Trophoblast cell (in vitro differentiated cells and primary cell): ENCODE measurements around the gene KIRREL2.
"Not testable (repeated sequence)": the region's sequence is repeated elsewhere in the genome, so short reads cannot be mapped to it uniquely, and the experiment has no call there.

Experiments
- DNase-seq, 2 donors: peaks; one replicate each; pipeline ENCODE4 v3.0.0-alpha.2; 2016
- H2AFZ ChIP-seq: 2 replicates; pipeline ENCODE4 v1.6.1; 2013; ENCODE audit warnings: low read length, moderate library complexity, mild to moderate bottlenecking; ENCODE audit not compliant: insufficient read depth, poor library complexity
- H2AK5ac ChIP-seq: 2 replicates; pipeline ENCODE4 v1.6.1; 2013; ENCODE audit warnings: mild to moderate bottlenecking, low read length
- H2BK120ac ChIP-seq: 2 replicates; pipeline ENCODE4 v1.6.1; 2013; ENCODE audit warnings: low read length, mild to moderate bottlenecking, moderate library complexity; ENCODE audit not compliant: insufficient read depth, poor library complexity
- H2BK12ac ChIP-seq: 2 replicates; pipeline ENCODE4 v1.6.1; 2013; ENCODE audit warnings: mild to moderate bottlenecking, low read length, moderate library complexity
- H2BK5ac ChIP-seq: 2 replicates; pipeline ENCODE4 v1.6.1; 2013; ENCODE audit warnings: low read length, low read depth, moderate library complexity, mild to moderate bottlenecking; ENCODE audit not compliant: poor library complexity
- H3K14ac ChIP-seq: 2 replicates; pipeline ENCODE4 v1.6.1; 2013; ENCODE audit warnings: mild to moderate bottlenecking, low read length
- H3K18ac ChIP-seq: 2 replicates; pipeline ENCODE4 v1.6.1; 2013; ENCODE audit warnings: mild to moderate bottlenecking, low read length
- H3K23ac ChIP-seq: 2 replicates; pipeline ENCODE4 v1.6.1; 2013; ENCODE audit warnings: low read length
- H3K27ac ChIP-seq: 2 replicates; pipeline ENCODE4 v1.5.1; 2013; ENCODE audit warnings: low read depth, mild to moderate bottlenecking, inconsistent platforms, low read length, moderate library complexity
- H3K27me3 ChIP-seq: 2 replicates; pipeline ENCODE4 v1.6.1; 2013; ENCODE audit warnings: inconsistent platforms, mild to moderate bottlenecking, low read length, moderate library complexity; ENCODE audit not compliant: insufficient read depth
- H3K36me3 ChIP-seq, 2 experiments: 1 replicate in 1 of 2; 2 replicates in 1 of 2; pipeline ENCODE4 v1.6.1; 2013; ENCODE audit warnings: low read length in 2 of 2, mild to moderate bottlenecking in 2 of 2, moderate library complexity in 1 of 2; ENCODE audit not compliant: insufficient read depth in 2 of 2, control insufficient read depth in 1 of 2
- H3K4ac ChIP-seq: 2 replicates; pipeline ENCODE4 v1.6.1; 2013; ENCODE audit warnings: low read depth, mild to moderate bottlenecking, low read length, moderate library complexity
- H3K4me1 ChIP-seq, 2 experiments: 1 replicate in 1 of 2; 2 replicates in 1 of 2; pipeline ENCODE4 v1.6.1; 2013; ENCODE audit warnings: low read length in 2 of 2, mild to moderate bottlenecking in 2 of 2, moderate library complexity in 1 of 2; ENCODE audit not compliant: insufficient read depth in 2 of 2, control insufficient read depth in 1 of 2
- H3K4me2 ChIP-seq: 2 replicates; pipeline ENCODE4 v1.6.1; 2013; ENCODE audit warnings: inconsistent platforms, mild to moderate bottlenecking, low read length, moderate library complexity
- H3K4me3 ChIP-seq: 2 replicates; pipeline ENCODE4 v1.5.1; 2013; ENCODE audit warnings: mild to moderate bottlenecking, low read depth, low read length, inconsistent platforms
- H3K79me1 ChIP-seq: one replicate; pipeline ENCODE4 v1.6.1; 2013; ENCODE audit warnings: low read length
- H3K79me2 ChIP-seq: 2 replicates; pipeline ENCODE4 v1.6.1; 2013; ENCODE audit warnings: low read length, mild to moderate bottlenecking; ENCODE audit not compliant: control insufficient read depth, insufficient read depth, poor library complexity
- H3K9ac ChIP-seq: 2 replicates; pipeline ENCODE4 v1.6.1; 2013; ENCODE audit warnings: mild to moderate bottlenecking, low read length
- H3K9me3 ChIP-seq: 2 replicates; pipeline ENCODE4 v1.6.1; 2013; ENCODE audit warnings: low read depth, mild to moderate bottlenecking, control low read depth, inconsistent platforms, low read length; ENCODE audit not compliant: insufficient read depth
- H4K12ac ChIP-seq: 2 replicates; pipeline ENCODE4 v1.6.1; 2013; ENCODE audit warnings: low read depth, mild to moderate bottlenecking, low read length, moderate library complexity
- H4K8ac ChIP-seq: 2 replicates; pipeline ENCODE4 v1.6.1; 2013; ENCODE audit warnings: low read depth, mild to moderate bottlenecking, low read length, moderate library complexity
- H4K91ac ChIP-seq: one replicate; pipeline ENCODE4 v1.6.1; 2013; ENCODE audit warnings: low read depth, mild to moderate bottlenecking, low read length, moderate library complexity
- WGBS: extraction: QIAGEN DNeasy Blood & Tissue Kit; methylation state at CpG from one replicate; pipeline ENCODE4 v1.1.7; 2013; ENCODE audit warnings: missing lambda C conversion rate; ENCODE audit not compliant: insufficient read length, insufficient coverage; ENCODE audit errors: extremely low coverage; 5-methylcytosine and 5-hydroxymethylcytosine counted together

Gene KIRREL2

DNA sequence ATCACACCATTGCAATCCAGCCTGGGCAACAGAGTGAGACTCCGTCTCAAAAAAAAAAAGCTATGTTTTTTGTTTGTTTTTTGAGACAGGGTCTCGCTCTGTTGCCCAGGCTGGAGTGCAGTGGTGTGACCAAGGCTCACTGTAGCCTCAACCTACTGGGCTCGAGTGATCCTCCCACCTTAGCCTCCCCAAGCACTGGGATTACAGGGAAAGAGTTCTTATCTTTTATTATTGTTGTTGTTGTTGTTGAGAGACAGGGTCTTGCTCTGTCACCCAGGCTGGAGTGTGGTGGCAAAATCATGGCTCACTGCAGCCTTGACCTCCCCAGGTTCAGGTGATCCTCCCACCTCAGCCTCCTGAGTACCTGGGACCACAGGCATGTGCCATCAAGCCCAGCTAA, 35.1 kb downstream of the KIRREL2 start:
- no CpG with 5 or more reads among the region's 3 CpGs for WGBS
- H2BK12ac ChIP-seq, H2BK120ac ChIP-seq, H3K4ac ChIP-seq, H3K4me3 ChIP-seq, H3K4me2 ChIP-seq, H3K9ac ChIP-seq, H2AK5ac ChIP-seq, H3K79me1 ChIP-seq, H4K8ac ChIP-seq, H2BK5ac ChIP-seq, H3K14ac ChIP-seq, H3K27me3 ChIP-seq, H4K12ac ChIP-seq, DNase-seq, H2AFZ ChIP-seq, H3K4me1 ChIP-seq, H3K23ac ChIP-seq, H3K18ac ChIP-seq, H3K9me3 ChIP-seq, H3K79me2 ChIP-seq, H4K91ac ChIP-seq, H3K27ac ChIP-seq: not testable (repeated sequence)
- peaks cover 55 to 61% of the 10 kb centered on the region in 2 experiments for H3K36me3 ChIP-seq

DNA sequence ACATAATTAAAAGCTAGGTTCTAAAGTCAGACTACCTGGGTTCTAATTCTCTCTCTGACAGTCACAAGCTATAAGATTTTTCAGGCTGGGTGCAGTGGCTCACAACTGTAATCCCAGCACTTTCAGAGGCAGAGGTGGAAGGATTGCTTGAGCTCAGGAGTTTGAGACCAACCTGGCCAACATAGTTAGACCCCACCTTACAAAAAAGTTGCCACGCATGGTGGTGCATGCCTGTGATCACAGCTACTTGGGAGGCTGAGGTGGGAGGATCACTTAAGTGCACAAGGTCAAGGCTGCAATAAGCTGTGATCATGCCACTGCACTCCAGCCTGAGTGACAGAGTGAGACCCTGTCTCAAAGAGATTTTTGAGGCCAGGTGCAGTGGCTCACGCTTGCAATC, 37.6 kb downstream of the KIRREL2 start:
- peaks cover 3% of the 10 kb centered on the region for H3K79me2 ChIP-seq
- DNase-seq = no peak

DNA sequence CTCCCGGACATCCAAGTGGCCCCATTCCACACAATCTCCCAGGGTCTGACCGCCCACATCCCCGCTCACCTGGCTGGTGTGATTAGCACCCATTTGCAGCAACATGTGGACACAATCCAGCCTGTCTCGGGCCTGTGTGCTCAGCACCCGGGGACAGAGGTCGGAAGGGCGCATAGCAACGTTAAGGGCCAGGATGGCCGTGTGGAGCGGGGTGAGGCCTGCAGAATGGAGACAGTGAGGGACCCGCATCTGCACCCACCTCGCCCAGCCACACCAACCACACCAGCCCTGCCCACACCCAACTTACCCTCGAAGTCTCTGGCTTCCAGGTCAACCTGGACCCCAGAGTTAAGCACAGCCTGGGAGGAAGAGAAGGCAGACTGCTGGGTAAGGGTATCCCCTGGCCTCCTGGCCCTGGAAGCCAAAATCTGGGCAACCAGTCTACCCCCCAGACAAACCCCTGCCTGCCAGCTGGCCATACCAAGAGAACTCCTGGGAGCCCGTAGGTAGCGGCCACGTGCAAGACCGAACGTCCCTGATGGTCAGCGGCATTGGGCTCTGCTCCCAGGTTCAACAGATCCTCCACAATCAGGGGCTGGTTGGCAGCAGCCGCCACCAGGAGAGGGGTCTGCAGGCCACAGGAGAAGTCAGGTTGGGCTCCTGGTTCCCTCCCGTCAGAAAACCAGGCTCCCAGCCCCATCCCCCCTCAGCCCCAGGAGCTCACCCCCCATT, 39.4 kb downstream of the KIRREL2 start:
- H3K18ac ChIP-seq = no peak overlapping the region
- H3K79me1 ChIP-seq = peaks cover 13% of the 10 kb centered on the region
- H3K36me3 ChIP-seq = peaks cover 30 to 46% of the 10 kb centered on the region in 2 experiments
- no peak overlapping the region for H3K4ac ChIP-seq
- no peak overlapping the region for H4K8ac ChIP-seq
- no peak overlapping the region for H3K14ac ChIP-seq
- no peaks in the 10 kb centered on the region for H3K27me3 ChIP-seq
- H3K4me2 ChIP-seq = no peak overlapping the region
- peaks cover 3 to 9% of the 10 kb centered on the region in 2 experiments for H3K4me1 ChIP-seq
- no peak overlapping the region for H2BK120ac ChIP-seq
- no CpG with 5 or more reads among the region's 21 CpGs for WGBS
- no peak overlapping the region for H2BK12ac ChIP-seq
- peaks cover 8% of the 10 kb centered on the region for H3K79me2 ChIP-seq
- no peak overlapping the region for H4K91ac ChIP-seq
- no peaks in the 10 kb centered on the region for H3K9me3 ChIP-seq
- no peak overlapping the region for H2BK5ac ChIP-seq
- H3K4me3 ChIP-seq = peak overlapping the region; percentile 10
- H3K27ac ChIP-seq = no peak overlapping the region
- no peak overlapping the region for H4K12ac ChIP-seq
- no peak for DNase-seq
- no peak overlapping the region for H3K9ac ChIP-seq
- no peak overlapping the region for H2AK5ac ChIP-seq
- H3K23ac ChIP-seq = no peak overlapping the region
- no peak overlapping the region for H2AFZ ChIP-seq

More for the DNA sequence above, 37.6 kb downstream of the KIRREL2 start:
- H3K27ac ChIP-seq = no peak overlapping the region
- peaks cover 43 to 58% of the 10 kb centered on the region in 2 experiments for H3K36me3 ChIP-seq
- H3K4me2 ChIP-seq = no peak overlapping the region
- H3K27me3 ChIP-seq = no peaks in the 10 kb centered on the region
- H4K8ac ChIP-seq = no peak overlapping the region
- no peak overlapping the region for H2BK5ac ChIP-seq
- no peak overlapping the region for H2BK120ac ChIP-seq
- peaks cover 3% of the 10 kb centered on the region for H3K79me1 ChIP-seq
- no peak overlapping the region for H3K9ac ChIP-seq
- H2AFZ ChIP-seq = no peak overlapping the region
- H3K4ac ChIP-seq = no peak overlapping the region
- no peak overlapping the region for H3K14ac ChIP-seq
- H3K18ac ChIP-seq = no peak overlapping the region
- peaks cover 0 to 5% of the 10 kb centered on the region in 2 experiments for H3K4me1 ChIP-seq
- no peak overlapping the region for H4K91ac ChIP-seq
- H3K9me3 ChIP-seq = no peaks in the 10 kb centered on the region
- H4K12ac ChIP-seq = no peak overlapping the region
- no peak overlapping the region for H2AK5ac ChIP-seq
- H3K23ac ChIP-seq = no peak overlapping the region
- H3K4me3 ChIP-seq = no peak overlapping the region
- H2BK12ac ChIP-seq = no peak overlapping the region
- no CpG with 5 or more reads among the region's 2 CpGs for WGBS

DNA sequence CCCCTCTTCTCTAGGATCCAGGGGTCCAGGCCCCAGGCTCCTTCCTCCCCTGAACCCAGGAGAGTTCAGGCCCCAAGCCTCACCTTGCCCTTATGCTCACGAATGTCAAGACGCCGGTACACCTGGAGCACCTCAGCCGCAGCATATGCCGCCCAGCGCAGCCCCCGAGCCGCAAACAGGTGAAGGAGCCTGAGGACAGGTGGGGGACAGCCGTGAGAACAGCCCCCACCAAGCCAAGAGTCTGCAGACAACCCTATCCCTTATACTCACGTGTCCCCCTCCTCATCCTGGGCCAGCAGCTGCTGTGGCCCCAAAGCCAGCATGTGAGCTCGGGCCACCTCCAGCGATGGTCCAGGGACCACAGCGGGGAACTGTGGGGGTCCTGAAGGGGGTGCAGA, 39.9 kb downstream of the KIRREL2 start:
- H2BK12ac ChIP-seq = no peak overlapping the region
- H3K36me3 ChIP-seq = peaks cover 30 to 43% of the 10 kb centered on the region in 2 experiments
- no peak overlapping the region for H3K9ac ChIP-seq
- no peaks in the 10 kb centered on the region for H3K9me3 ChIP-seq
- no peak overlapping the region for H3K18ac ChIP-seq
- no peak overlapping the region for H2AFZ ChIP-seq
- H3K4me2 ChIP-seq = no peak overlapping the region
- H3K4ac ChIP-seq = no peak overlapping the region
- no peak overlapping the region for H2BK5ac ChIP-seq
- no peak overlapping the region for H2BK120ac ChIP-seq
- peaks cover 5 to 14% of the 10 kb centered on the region in 2 experiments for H3K4me1 ChIP-seq
- H4K12ac ChIP-seq = no peak overlapping the region
- DNase-seq = no peak
- H3K4me3 ChIP-seq = no peak overlapping the region
- H3K14ac ChIP-seq = no peak overlapping the region
- H2AK5ac ChIP-seq = no peak overlapping the region
- H4K91ac ChIP-seq = no peak overlapping the region
- peaks cover 8% of the 10 kb centered on the region for H3K79me2 ChIP-seq
- H3K23ac ChIP-seq = no peak overlapping the region
- no CpG with 5 or more reads among the region's 13 CpGs for WGBS
- no peak overlapping the region for H3K27ac ChIP-seq
- peaks cover 13% of the 10 kb centered on the region for H3K79me1 ChIP-seq
- no peak overlapping the region for H4K8ac ChIP-seq
- no peaks in the 10 kb centered on the region for H3K27me3 ChIP-seq
